ENCODE data around the gene RNU4-1. TPM values are rescaled to one million over a fixed set of nuclear protein-coding genes. Genes with fewer than 3 reads are reported as not detected.

RNU4-1 gene
- total and polyA plus RNA-seq, 10 of the 15 experiments (the other 5 are each of a cell fraction or from before 2014, with no cell fraction given) = under 0.01 to 15,332 (median 7.1) TPM; not detected in 3

DNA sequence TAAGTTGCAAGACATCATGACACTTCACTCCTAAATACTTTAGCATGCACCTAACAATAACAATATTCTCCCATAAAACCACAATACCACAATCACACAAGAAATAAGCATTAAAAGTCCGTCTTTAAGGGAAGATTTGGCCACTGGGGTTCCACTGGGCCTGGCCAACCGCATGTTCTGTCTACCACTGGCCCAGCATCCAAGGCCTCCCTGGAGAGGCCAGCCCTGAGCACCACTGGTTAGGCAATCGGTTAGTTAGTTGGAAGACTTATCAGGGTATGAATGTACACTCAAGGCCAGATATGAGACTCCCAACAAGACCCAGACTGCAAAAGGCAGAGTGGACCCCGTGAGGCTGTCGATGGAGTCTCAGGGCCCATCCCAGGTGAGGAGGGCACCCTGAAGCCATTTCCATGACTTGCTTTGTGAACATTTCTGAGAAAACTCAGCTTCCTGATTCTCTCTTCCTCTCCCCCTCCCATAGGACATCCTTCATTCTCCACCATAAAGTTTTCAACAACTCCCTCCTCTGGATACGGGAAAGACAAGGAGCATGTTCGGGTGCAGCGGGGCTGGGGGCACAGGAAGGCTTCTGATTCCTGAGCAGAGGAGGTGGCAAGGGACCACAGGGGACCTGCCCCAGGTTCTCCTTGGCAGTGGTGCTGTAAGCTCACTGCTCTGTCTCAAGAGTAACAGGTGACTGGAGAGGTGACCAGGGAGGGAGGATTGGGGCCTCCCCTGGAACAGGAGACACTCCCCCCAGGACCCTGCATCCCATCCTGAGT is 33.4 kb downstream of the RNU4-1 start:
- 64% methylated on average over 8 of the region's 8 CpGs for WGBS (ENCODE audit: insufficient coverage, insufficient replicate concordance, low lambda C conversion rate, missing lambda C conversion rate)

More for the DNA sequence above, 33.4 kb downstream of the RNU4-1 start:
- CTCF ChIA-PET = interaction anchor here (9.8 kb wide), 1 partner anchor 31 kb away, joined by 287 read pairs; no protein-coding TSS in a partner anchor
- TF ChIP-seq HDGF (IDR thresholded peaks at IDR 0.05) (no peak), CHD1 (IDR thresholded peaks at IDR 0.05; ENCODE audit: low read depth, low read length) (no peak), ZBED1 (IDR thresholded peaks at IDR 0.05; ENCODE audit: borderline replicate concordance) (no peak), FOS (IDR thresholded peaks at IDR 0.05; ENCODE audit: borderline replicate concordance, extremely low read depth, insufficient read length) (no peak), MXI1 (IDR thresholded peaks at IDR 0.05; ENCODE audit: low read depth, low read length) (no peak)
- TF ChIP-seq, protein P1, sequence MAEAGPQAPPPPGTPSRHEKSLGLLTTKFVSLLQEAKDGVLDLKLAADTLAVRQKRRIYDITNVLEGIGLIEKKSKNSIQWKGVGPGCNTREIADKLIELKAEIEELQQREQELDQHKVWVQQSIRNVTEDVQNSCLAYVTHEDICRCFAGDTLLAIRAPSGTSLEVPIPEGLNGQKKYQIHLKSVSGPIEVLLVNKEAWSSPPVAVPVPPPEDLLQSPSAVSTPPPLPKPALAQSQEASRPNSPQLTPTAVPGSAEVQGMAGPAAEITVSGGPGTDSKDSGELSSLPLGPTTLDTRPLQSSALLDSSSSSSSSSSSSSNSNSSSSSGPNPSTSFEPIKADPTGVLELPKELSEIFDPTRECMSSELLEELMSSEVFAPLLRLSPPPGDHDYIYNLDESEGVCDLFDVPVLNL (IDR thresholded peaks at IDR 0.05; ENCODE audit: low read depth, low read length) = no peak
- Histone ChIP-seq H4K20me1 (ENCODE audit: control insufficient read depth, insufficient read depth) (no peaks in the 10 kb centered on the region), H3K79me2 (ENCODE audit: control insufficient read depth, insufficient read depth, low read length) (no peaks in the 10 kb centered on the region), H2AFZ (ENCODE audit: control insufficient read depth, low read depth, low read length) (no peak overlapping the region), H3K9me3 (replicated peaks; ENCODE audit: control insufficient read depth, insufficient read depth, low read length) (no peaks in the 10 kb centered on the region), H3K36me3 (ENCODE audit: control insufficient read depth in 2 of 2, insufficient read depth in 2 of 2, low read length in 1 of 2) (no peaks in the 10 kb centered on the region), H3K27me3 (replicated peaks in 1 of 2; ENCODE audit: control insufficient read depth in 2 of 2, insufficient read depth in 2 of 2, low read length in 1 of 2) (peaks cover 1 to 3% of the 10 kb centered on the region in 2 experiments; a peak in 2 of 4 replicates), H3K4me3 (no peak overlapping the region), H3K9ac (ENCODE audit: control insufficient read depth, insufficient read depth, low read length) (no peak overlapping the region), H3K4me2 (ENCODE audit: control insufficient read depth, insufficient read depth) (no peak overlapping the region), H3K27ac (ENCODE audit: control insufficient read depth, insufficient read depth) (no peak overlapping the region), H3K4me1 (ENCODE audit: control insufficient read depth, insufficient read depth, low read length) (0 out of 2 replicates have a peak, but pooled peaks cover under 1% of the 10 kb centered on the region)
- no peak for FAIRE-seq
- no peak for DNase-seq (ENCODE audit: low read depth, low spot score)
- RAD21 ChIA-PET (ENCODE audit: unreplicated experiment) = no interaction called here
- no peak for ATAC-seq
- BruUV-seq (replicated peaks) = no TSS peak
- SMC1A ChIA-PET (ENCODE audit: uncharacterized antibody, unreplicated experiment) = no interaction called here
- POLR2A ChIA-PET = no interaction called here
- intact Hi-C loops (cut with micrococcal nuclease; ENCODE audit: unreplicated experiment) (loop anchor here (10.0 kb wide), 1 partner anchor 145 kb away; the partner anchor contains the start of gene RAB35), in situ Hi-C loops (cut with MboI) (no loop called here)

Measured in GM12878 (cell line).